SJSA1 (cell line): ENCODE data around the gene SMIM35. TPM values are rescaled to one million over a fixed set of nuclear protein-coding genes. Genes with fewer than 3 reads are reported as not detected.

ENCODE experiments used
- DNase-seq, 2 experiments: peaks; one replicate each; pipeline ENCODE4 v3.0.0-alpha.2; 2015 to 2020; ENCODE audit warnings: low spot score in 2 of 2, low read depth in 1 of 2
- H3K27ac ChIP-seq: fragments of 250-450 bp; sonication (Bioruptor Pico); 2 replicates; pipeline ENCODE4 v1.5.1; 2020; ENCODE audit warnings: mild to moderate bottlenecking, moderate library complexity
- H3K27me3 ChIP-seq: fragments of 250-450 bp; sonication (Bioruptor Pico); replicated peaks from 2 replicates; pipeline ENCODE4 v1.5.1; 2020; ENCODE audit warnings: mild to moderate bottlenecking, moderate library complexity
- H3K36me3 ChIP-seq: fragments of 250-450 bp; sonication (Bioruptor Pico); 2 replicates; pipeline ENCODE4 v1.5.1; 2020; ENCODE audit warnings: mild to moderate bottlenecking
- H3K4me1 ChIP-seq: fragments of 250-450 bp; sonication (Bioruptor Pico); replicated peaks from 2 replicates; pipeline ENCODE4 v1.6.1; 2021; ENCODE audit warnings: mild to moderate bottlenecking
- H3K4me3 ChIP-seq: fragments of 250-450 bp; sonication (Bioruptor Pico); 2 replicates; pipeline ENCODE4 v1.5.1; 2020; ENCODE audit warnings: mild to moderate bottlenecking
- H3K9me3 ChIP-seq: fragments of 250-450 bp; sonication (Bioruptor Pico); replicated peaks from 2 replicates; pipeline ENCODE4 v1.5.1; 2020; ENCODE audit warnings: mild to moderate bottlenecking
- total RNA-seq: library from RNA; depleted of rRNA; stranded (reverse); fragments of >200 nt; shearing (Covaris generic); gene quantifications from 2 replicates; pipeline ENCODE4 v1.2.3, GENCODE V29; 2014

The SMIM35 gene
- total RNA-seq, 1 experiment from 2014 or later = not detected

GRCh38 chr11:118051611-118052461 is 34.9 kb downstream of the SMIM35 start:
- H3K27me3 ChIP-seq = no peaks in the 10 kb centered on the region
- no peaks in the 10 kb centered on the region for H3K36me3 ChIP-seq
- no peak for DNase-seq
- no peak overlapping the region for H3K27ac ChIP-seq
- no peaks in the 10 kb centered on the region for H3K4me1 ChIP-seq
- no peak overlapping the region for H3K4me3 ChIP-seq
- no peaks in the 10 kb centered on the region for H3K9me3 ChIP-seq

DNA sequence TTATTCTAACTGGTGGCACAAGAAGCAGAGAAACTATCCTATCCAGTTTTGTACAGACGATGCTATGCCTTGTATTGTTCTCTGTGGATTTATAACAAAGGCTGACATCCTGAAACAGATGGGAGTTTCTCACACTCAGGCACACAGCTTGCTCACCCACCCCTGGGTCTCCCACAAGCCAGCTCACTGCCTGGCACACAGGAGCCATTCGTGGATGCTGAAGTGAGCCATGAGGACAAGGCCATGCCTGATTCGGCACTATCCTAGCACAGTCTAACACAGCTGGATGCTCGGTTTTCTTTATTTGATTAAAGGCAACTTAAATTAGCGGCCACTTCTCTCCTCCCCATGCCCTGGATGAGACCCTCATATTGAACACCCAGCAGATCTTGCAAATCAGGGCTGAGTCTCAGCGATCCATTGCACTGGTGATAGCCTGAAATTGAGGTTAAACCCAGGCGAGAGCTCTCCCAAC is 35.6 kb downstream of the SMIM35 start:
- Histone ChIP-seq H3K4me3 (no peak overlapping the region), H3K27ac (no peak overlapping the region), H3K36me3 (no peaks in the 10 kb centered on the region), H3K9me3 (no peaks in the 10 kb centered on the region), H3K4me1 (no peaks in the 10 kb centered on the region), H3K27me3 (no peaks in the 10 kb centered on the region)
- no peak for DNase-seq

DNA sequence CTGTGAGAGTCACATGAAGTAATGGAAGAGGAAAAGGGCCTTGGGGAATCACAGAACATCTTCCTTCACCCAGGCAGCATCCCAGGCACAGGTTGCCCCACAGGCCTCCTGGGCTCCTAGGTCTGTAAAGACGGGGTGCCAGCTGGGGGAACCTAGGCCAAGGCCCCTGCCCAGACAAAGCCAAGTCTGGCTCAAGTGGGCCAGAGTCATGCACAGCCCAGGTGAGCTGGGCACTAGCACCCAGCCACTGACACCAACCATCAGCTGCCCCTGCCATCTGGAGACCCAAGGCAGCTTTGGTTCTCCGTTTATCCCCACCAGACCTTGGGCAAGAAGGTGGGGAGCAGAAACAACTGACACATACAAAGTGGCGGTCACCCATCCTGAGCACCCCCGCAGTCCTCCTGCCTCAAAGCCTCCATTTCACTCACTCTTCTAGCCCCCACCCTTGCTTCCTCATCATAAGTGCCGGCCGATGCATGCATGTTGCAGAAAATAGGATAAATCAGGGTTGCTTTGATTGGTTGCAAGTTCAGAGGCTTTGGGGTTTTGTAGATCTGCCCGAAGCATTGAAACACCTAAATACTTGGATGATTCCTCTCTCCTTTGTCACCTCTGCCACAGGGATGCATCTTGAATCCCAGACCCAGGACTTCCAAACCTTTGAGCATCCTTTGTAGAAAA is 36.4 kb downstream of the SMIM35 start:
- no peak overlapping the region for H3K4me3 ChIP-seq
- no peaks in the 10 kb centered on the region for H3K4me1 ChIP-seq
- no peak for DNase-seq
- no peak overlapping the region for H3K27ac ChIP-seq
- no peaks in the 10 kb centered on the region for H3K27me3 ChIP-seq
- no peaks in the 10 kb centered on the region for H3K9me3 ChIP-seq
- H3K36me3 ChIP-seq = no peaks in the 10 kb centered on the region

DNA sequence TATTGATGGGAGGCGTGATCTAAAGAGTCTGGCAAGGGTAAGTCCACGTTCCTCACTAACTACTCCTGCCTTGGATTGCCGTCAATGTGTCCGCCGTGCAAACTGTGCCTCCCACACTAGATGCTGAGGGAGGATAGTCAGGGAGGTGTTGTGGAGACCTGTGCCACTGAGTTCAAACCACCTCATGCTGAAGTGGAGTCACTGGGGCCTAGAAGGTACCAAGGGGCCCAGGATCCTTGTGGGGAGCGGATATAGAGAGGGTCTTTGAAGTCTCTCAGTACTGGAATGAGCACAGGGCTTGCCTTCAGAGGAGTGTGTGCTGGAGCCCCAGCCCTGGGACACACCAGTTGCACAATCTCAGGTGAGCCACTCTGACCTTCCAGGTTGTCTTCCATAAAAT is 37.0 kb downstream of the SMIM35 start:
- Histone ChIP-seq H3K27me3 (no peaks in the 10 kb centered on the region), H3K36me3 (no peaks in the 10 kb centered on the region), H3K4me1 (no peaks in the 10 kb centered on the region), H3K27ac (no peak overlapping the region), H3K4me3 (no peak overlapping the region), H3K9me3 (no peaks in the 10 kb centered on the region)
- no peak for DNase-seq

DNA sequence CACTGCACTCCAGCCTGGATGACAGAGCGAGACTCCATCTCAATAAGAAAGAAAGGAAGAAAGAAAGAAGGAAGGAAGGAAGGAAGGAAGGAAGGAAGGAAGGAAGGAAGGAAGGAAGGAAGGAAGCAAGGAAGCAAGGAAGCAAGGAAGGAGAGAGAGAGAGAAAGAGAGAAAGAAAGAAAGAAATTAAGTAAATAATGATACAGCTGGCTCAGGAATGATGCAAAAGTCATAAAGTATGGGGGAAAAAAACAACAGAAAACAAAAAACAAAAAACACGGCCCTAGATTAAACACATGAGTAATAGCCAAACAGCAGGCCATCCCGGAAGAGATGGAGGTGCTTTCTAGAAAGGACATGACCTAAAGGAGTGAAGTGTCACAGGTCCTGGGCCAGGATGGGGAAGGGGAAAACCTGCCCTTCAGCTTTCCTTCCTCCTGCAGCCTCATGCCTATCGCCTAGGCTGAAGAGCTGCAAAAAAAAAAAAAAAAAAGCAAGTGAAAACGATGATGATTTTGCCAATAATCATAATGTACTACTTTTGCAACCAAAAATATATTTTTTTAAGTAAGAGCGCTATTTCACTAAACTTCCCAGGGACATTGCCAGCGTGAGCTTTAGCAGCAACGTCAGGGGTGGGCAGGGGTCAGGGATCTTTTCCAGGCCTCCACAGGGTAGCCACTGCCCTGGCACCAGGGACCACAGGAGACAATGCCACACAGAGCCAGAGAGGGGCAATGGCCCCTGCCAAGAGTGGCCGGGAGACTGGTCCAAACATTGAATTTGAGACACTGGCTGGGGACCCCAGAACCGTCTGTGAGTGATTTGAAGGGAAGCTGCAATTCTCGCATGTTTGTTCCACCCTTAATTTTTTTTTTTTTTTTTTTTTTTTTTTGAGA is 38.0 kb downstream of the SMIM35 start:
- Histone ChIP-seq H3K4me1 (no peaks in the 10 kb centered on the region), H3K27ac (no peak overlapping the region), H3K9me3 (no peaks in the 10 kb centered on the region), H3K27me3 (no peaks in the 10 kb centered on the region), H3K4me3 (no peak overlapping the region), H3K36me3 (no peaks in the 10 kb centered on the region)
- no peak for DNase-seq

- Histone ChIP-seq H3K4me3 (no peak overlapping the region), H3K4me1 (no peaks in the 10 kb centered on the region), H3K36me3 (no peaks in the 10 kb centered on the region), H3K27me3 (no peaks in the 10 kb centered on the region), H3K27ac (no peak overlapping the region), H3K9me3 (no peaks in the 10 kb centered on the region)
- no peak for DNase-seq
These were observed 39.0 kb downstream of the SMIM35 start for GRCh38 chr11:118047749-118048148.

- Histone ChIP-seq H3K4me3 (no peak overlapping the region), H3K27ac (no peak overlapping the region), H3K4me1 (no peaks in the 10 kb centered on the region), H3K9me3 (no peaks in the 10 kb centered on the region), H3K36me3 (no peaks in the 10 kb centered on the region), H3K27me3 (no peaks in the 10 kb centered on the region)
- DNase-seq = no peak
These were observed 39.6 kb downstream of the SMIM35 start for GRCh38 chr11:118046964-118047700.

GRCh38 chr11:118046051-118046963 is 40.5 kb downstream of the SMIM35 start:
- Histone ChIP-seq H3K9me3 (no peaks in the 10 kb centered on the region), H3K27me3 (no peaks in the 10 kb centered on the region), H3K4me1 (no peaks in the 10 kb centered on the region), H3K27ac (no peak overlapping the region), H3K4me3 (no peak overlapping the region), H3K36me3 (no peaks in the 10 kb centered on the region)
- no peak for DNase-seq

- DNase-seq = no peak
- no peaks in the 10 kb centered on the region for H3K27me3 ChIP-seq
- H3K36me3 ChIP-seq = no peaks in the 10 kb centered on the region
- H3K27ac ChIP-seq = no peak overlapping the region
- H3K9me3 ChIP-seq = no peaks in the 10 kb centered on the region
- no peak overlapping the region for H3K4me3 ChIP-seq
- no peaks in the 10 kb centered on the region for H3K4me1 ChIP-seq
These were observed 41.6 kb downstream of the SMIM35 start for GRCh38 chr11:118045191-118045590.

DNA sequence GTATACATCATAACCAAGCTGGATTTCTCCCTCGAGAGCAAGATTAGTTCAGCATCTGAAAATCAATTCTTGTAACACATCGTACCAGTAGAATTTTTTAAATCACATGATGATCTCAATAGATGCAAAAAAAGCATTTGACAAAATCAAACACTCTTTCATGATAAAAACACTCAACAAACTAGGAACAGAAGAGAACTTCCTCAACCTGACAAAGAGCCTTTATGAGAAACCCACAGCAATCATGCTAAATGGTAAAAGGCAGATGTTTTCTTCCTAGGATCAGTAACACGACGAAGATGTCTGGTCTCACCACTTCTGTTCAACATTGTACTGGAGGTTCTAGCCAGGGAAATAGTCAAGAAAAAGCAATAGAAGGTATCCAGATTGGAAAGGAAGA is 44.0 kb downstream of the SMIM35 start:
- Histone ChIP-seq H3K4me3 (no peak overlapping the region), H3K27me3 (no peaks in the 10 kb centered on the region), H3K4me1 (no peaks in the 10 kb centered on the region), H3K27ac (no peak overlapping the region), H3K36me3 (no peaks in the 10 kb centered on the region), H3K9me3 (no peaks in the 10 kb centered on the region)
- no peak for DNase-seq

GRCh38 chr11:118042141-118042540 is 44.6 kb downstream of the SMIM35 start:
- H3K4me3 ChIP-seq = no peak overlapping the region
- DNase-seq = no peak
- no peaks in the 10 kb centered on the region for H3K9me3 ChIP-seq
- no peaks in the 10 kb centered on the region for H3K4me1 ChIP-seq
- H3K27me3 ChIP-seq = no peaks in the 10 kb centered on the region
- no peak overlapping the region for H3K27ac ChIP-seq
- H3K36me3 ChIP-seq = no peaks in the 10 kb centered on the region

GRCh38 chr11:118033443-118033842 is 53.3 kb downstream of the SMIM35 start:
- H3K36me3 ChIP-seq = no peaks in the 10 kb centered on the region

More at GRCh38 chr11:118033443-118033842, 53.3 kb downstream of the SMIM35 start:
- H3K27me3 ChIP-seq = no peaks in the 10 kb centered on the region
- DNase-seq = no peak
- H3K27ac ChIP-seq = no peak overlapping the region
- H3K4me1 ChIP-seq = no peaks in the 10 kb centered on the region
- H3K4me3 ChIP-seq = no peak overlapping the region
- H3K9me3 ChIP-seq = no peaks in the 10 kb centered on the region
